Activated CD4-positive, CD25-positive, alpha-beta regulatory T cell (primary cell): Measurements from ENCODE around the gene RAET1E.
"Not testable (repeated sequence)": the region's sequence is repeated elsewhere in the genome, so short reads cannot be mapped to it uniquely, and the experiment has no call there.

Experiments used
- DNase-seq, 4 experiments: peaks; one replicate each; lab custom pipeline; 2025; lab: John Stamatoyannopoulos, UW

The RAET1E gene

DNA sequence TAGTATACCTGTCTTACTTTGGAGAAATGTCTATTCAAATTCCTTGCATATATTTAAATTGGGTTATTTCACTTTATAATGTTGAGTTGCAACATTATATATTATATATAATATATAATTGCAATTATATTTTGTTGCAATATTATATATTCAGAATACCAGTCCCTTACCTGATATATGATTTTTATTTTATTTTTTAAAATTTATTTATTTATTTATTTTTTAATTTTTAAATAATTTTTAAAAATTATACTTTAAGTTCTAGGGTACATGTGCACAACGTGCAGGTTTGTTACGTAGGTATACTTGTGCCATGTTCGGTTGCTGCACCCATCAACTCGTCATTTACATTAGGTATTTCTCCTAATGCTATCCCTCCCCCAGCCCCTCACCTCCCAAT, 29.1 kb upstream of the RAET1E start:
- DNase-seq, result not testable (repeated sequence)

DNA sequence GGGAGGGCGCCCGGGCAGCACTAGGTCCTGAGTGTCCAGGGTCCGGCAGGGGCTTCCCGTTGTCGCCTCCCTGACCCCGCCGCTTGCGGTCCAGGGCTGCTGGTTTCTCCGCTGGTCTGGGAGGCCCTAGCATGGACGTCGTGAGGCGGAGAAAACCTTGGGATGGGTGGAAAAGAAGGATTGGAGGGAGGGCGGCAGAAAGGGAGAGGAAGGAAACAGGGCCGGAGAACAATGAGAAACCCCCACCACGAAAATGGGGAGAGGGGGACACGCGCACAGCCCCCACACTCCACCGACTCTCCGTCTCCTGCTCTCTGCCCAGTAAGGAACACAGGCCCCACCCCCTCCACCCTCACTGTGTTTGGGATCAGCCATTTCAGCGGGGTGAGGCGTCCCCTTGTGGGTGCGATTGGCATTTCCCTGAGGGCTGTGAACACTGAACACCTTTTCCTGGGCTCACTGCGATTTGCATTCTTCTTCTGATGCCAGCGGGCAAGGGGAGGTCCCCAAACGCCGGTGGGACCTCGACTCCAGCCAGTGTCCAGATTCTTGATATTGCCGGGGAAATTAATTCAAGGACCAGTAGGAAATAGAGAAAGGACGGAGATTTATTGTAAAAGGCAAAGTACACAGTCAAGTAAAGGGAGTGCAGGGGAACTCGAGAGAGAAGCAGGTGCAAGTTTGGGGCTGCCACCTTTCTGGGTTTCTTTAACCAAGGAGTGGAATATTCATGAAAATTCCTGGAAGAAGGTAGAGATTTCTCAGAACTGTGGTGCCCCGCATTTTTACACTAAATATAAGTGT, 28.3 kb upstream of the RAET1E start:
- peak; percentile 15 to 54 (median 36) for DNase-seq

GRCh38 chr6:149925253-149925973, 27.5 kb upstream of the RAET1E start:
- no peak for DNase-seq

GRCh38 chr6:149924933-149925252, 27.0 kb upstream of the RAET1E start:
- no peak for DNase-seq

DNA sequence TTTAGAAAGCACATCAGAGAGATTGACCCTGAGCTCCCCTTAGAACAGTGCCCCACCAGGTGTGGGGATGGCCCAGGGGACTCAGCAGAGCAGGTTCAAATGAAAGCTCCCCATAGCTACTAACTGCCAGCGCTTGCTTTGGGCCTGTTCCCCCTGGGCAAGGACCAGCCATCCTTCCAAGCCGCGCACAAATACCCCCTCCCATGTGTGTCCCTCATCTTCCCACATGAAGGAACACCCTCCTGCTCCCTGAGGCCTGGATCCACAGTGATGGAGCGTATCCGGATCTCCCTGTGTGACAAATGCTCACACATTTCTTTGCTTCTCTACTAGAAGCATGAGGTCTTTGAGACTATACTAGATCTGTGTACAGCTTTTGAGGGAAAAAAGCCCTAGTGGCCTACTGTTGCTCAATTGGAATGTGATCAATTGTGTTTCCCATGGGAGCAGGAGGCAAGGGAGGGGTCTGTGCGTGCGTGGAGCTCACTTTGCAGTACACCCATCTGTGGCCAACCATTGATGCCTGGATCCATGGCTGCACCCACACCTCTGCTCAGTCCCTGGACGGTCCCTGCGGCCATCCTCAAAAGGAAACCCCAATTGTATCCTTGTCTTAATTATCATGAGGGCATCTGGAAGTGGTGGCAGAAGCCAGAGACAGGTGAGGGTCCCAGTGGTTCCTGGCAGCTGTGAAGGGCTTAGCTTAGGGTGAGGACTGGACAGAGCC, 26.5 kb upstream of the RAET1E start:
- no peak for DNase-seq

- DNase-seq, result no peak
Measured at GRCh38 chr6:149923327-149923986, 25.5 kb upstream of the RAET1E start.

DNA sequence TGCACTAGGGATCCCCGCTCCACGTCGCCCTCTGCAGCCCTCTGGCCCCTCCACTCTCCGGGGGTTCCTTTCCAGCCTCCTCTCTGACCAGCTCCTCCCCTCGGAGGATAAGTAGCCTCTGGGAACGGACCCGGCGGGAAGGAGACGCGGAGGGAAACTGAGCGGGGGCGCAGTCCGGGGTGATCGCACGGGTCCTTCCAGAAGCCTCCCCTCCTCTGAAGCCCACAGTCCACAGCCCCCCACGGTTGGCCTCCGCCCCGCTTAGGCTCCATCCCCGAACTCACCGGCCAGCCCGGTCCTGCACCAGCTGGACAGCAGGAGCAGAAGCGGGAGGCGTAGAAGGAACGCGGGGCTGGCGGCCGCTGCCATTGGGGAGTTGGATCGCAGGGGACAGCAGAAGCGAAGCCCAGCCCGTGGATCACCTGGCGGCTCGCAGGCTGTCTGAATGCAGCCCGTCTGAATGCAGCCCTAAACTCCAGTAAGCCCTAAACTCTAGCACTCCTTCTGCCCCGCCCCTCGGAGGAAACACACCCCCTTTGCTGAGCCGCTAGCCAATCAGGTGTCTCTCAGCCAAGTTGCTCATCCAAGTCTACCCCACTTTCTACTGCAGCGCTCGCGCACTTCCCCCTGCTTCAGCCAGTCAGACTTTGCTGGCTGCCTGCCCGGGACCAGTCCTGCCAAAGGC, 24.9 kb upstream of the RAET1E start, which contains the start of gene RAET1G:
TSS of gene RAET1G (minus strand) at position 480 of the 685 bp plus-strand sequence. CDS start at position 369, 111 bp downstream.
- peak; percentile 44 to 56 (median 48) for DNase-seq

DNA sequence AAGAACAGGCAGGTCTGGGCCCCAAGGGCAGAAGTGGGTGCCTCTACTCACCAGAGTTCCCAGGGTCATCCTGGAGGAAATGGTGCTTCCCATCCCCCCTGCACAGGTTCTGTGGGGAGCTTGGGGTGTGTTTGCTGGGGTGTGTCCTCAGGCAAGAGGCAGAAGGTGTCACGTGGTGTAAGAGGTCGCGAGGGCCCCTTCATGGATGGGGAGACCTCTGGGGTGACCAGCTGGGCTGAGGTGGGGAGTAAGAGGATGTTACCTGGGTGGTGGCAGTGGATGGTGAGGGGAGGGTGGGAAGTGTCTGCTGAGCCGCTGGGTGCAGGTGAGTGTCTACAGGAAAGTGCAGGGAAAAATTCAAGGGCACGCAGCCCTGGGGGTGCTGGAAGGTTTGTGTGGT, 24.2 kb upstream of the RAET1E start:
- DNase-seq, result not testable (repeated sequence)

DNA sequence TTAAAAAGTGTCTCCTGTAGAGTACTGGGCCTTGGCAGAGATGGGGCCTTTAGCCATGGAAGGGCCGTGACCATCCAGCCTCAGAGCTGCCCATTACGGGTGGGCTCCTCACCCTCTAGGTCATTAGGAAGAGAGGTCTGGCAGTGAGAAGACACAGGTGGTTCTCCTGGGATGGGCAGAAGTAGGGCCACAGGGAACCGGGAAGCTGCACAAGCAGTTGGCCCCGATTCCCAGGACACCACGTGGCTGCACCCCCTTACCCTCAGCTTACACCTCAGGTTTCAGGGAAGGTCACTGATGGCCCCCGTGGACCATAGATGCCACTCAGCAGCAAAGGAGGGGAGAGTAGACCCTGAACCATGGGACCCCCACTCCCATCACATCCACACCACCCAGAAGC, 23.4 kb upstream of the RAET1E start:
- no peak for DNase-seq

DNA sequence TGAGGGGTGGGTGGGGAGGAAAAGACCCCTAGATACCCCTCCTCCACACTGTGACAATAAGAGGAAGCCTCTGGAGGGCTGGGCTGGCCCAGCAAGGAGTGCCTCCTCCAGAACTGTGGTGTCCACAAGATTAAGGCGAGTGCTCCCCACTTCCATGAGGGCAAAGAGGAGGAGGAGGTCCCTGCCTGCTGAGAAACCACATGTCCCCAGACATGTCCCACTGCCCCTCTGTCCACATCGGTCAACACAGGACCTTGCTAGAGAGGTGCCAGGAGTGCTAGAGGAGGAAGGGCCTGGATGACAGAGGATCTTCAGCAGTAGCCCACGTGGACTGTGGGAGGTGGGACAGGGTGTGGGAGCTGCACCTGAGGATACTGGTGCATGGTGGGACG, 21.9 kb upstream of the RAET1E start:
- DNase-seq, result no peak

DNA sequence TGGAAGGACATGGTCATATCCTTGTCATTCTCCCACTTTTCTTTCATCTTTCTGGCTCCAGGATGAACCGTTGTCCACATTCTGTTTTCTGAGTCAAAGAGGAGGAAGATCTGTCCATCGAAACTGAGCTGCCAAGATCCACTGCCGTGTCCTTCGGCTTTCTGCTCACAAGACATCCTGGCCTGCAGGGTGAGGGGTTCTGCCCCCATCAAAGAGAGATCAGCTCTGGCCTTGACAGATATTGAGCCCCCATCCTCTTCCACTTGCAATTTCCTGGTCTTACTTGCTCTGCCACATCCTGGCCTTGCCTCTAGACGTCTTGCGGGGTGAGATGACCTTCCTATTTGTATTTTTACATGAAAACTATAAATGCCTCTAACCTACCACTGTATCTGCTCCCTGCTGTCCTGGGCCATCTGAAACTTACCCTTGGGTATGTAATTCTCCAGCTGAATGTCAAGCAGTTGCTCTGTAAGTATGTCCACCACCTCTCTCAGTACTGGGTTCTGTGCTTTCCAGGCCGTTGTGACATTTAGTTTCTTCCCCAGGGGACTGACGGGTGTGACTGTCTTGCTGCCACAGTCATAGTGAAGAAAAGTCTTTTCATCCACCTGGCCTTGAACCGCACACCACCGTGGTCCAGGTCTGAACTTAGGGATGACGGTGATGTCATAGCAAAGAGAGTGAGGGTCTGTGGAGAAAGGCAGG, 21.4 kb upstream of the RAET1E start:
- DNase-seq, result not testable (repeated sequence)

- no peak for DNase-seq
Measured at GRCh38 chr6:149918151-149918905, 20.4 kb upstream of the RAET1E start.

- DNase-seq, result no peak
Measured at GRCh38 chr6:149917679-149918078, 19.8 kb upstream of the RAET1E start.

GRCh38 chr6:149915970-149916865, 18.3 kb upstream of the RAET1E start:
- no peak for DNase-seq

DNA sequence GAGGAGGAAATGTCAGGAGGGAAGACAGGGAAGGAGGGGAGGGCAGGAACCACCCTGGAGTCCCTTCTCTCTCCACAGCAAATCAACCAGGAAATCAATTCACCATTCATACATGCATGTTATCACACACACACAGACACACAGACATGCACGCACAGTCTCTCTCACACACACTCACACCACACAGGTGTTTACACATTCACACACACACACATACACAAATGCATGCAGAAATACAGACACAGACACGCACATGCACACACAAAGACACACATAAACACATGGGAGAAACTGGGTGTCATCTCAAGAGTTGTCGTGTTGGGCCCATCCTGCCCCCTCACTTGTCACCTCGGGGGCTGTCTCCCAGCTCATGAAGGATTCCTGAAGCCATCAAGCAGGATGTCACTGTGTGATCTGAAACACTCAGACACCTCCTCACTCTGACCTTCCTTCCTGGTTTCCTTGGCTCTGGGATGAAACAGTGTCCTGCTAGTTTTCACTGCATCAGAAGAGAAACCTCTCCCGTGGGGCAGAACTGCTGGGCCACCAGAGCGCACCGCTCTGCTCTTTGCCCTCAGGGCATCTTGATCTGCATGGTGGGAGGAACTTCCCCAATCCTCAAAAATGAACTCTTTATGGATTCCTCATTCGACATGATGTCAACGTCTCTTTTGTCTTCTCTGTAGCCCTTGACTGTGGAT, 15.8 kb upstream of the RAET1E start:
- DNase-seq, result no peak

DNA sequence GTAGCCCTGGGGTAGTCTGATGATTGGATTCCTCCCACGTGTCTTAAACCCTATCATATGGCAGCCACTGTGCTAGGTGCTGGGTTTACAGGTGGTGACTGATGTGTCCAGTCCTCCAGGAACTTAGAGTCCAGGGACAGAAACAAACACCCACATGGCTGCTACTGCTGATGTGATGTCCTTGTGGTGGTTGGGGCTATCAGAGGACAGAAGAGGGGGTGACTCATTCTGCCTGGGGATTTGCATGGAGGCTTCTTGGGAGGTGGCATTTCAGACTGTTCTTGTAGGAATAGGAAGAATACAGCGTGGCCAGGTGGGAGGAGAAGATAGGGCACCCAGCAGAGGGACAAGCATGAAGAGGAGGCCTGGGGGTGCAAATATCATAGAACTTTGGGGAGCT, 15.2 kb upstream of the RAET1E start:
- no peak for DNase-seq

DNA sequence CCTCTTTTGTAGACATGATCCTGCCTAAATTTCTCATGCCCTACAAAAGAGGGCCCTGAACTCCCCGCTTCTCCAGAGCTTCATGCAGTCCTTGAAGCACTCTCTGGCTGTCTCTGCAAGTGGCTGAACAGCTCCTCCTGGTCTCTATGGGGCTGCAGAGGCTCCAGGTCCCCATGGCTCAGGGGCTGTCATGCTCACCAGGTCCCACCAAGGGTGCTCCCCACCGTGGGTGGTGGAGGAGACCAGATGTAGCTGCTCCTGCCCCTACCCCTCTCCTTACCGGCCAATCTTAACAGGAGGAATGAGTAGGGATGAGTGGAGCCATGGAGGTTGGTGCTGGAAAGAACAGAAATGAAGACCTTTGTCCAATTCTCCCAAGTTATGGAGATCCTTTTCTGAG, 14.8 kb upstream of the RAET1E start:
- DNase-seq, result not testable (repeated sequence)

- DNase-seq, result no peak
Measured at GRCh38 chr6:149910721-149911151, 12.8 kb upstream of the RAET1E start.
